ENCODE data around the gene SLC5A5.
A peak's percentile ranks its signal among the peaks of the same experiment; 100 is the strongest.
"Not testable (repeated sequence)": the region's sequence is repeated elsewhere in the genome, so short reads cannot be mapped to it uniquely, and the experiment has no call there.

SLC5A5 gene

DNA sequence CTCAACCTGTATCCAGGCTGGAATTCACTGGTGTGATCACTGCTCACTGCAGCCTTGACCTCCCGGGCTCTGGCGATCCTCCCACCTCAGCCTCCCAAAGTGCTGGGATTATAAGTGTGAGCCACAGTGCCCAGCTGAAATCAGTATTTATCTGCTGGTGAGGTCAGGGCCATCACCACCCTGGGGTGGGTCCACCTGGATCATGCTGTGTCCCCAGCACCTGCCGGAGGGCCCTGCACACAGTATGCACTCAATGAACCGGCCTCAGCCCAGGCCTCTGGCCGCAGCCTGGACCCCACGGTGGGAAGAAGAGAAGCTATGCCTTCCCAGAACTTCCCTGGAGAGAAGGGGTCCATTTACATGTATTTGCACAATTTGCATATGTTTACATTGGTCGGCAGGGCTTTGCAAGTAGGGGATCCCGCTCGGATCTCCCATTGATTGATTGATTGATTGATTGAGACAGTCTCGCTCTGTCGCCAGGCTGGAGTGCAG, 2.6 kb upstream of the SLC5A5 start:
- no peak for DNase-seq

GRCh38 chr19:17871032-17871877, 490 bp upstream of the SLC5A5 start:
- DNase-seq, result no peak

- DNase-seq, result no peak
These were observed 681 bp downstream of the SLC5A5 start for GRCh38 chr19:17872251-17873001.

DNA sequence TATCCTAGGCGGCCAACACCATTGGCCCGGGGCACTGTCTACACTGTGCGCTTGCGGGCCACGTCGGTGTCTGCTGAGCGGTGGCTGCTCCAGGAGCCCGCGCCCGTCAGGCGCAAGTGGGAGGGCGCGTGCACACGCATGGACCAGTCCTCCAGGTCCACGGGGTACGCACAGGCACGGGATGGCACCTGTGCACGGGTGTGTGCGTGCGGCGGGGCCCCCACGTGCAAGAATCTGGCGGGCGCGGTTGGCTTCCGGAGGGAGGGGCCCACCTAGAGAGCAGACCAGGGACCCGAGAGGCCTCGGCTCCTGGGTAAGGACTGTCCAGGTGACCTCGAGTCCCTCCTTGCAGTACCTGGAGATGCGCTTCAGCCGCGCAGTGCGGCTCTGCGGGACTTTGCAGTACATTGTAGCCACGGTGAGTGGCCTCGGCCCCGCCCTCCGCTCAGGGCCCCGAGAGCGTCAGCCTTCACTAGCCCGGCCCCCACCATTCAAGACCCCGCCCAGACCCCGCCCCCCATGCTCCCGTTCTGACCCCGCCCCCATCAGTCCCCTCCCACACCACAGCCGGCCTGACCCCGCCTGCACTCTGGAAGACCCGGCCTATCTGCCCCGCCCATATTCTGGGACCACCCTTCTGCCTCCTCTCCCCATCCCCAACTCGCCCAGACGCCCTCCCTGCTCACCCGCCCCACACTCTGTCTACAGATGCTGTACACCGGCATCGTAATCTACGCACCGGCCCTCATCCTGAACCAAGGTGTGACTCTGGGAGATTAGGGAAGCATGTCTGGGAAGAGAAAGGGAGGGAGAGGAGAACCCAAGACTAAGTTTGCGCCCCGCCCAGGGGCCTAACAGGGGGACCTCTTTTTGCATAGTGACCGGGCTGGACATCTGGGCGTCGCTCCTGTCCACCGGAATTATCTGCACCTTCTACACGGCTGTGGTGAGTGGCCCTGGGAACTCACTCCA, 2.3 kb downstream of the SLC5A5 start:
- no peak for DNase-seq

DNA sequence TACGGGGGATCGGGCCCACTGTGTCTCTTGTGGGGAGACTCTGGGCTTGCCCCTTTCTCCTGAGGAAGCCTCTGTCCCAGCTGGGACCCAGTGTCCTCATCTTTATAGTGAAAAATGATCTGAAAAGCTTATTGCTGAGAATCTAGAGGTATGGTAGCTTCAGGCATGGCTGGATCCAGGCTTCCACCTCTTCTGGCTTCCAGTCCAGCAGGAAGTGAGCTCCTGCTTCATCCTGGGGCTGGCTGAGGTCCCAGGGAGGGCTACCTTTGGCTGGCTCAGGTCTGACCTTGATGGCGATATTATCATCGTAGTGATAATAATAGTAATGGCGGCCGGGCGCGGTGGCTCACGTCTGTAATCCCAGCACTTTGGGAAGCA, 3.0 kb downstream of the SLC5A5 start:
- no peak for DNase-seq

GRCh38 chr19:17877696-17878095, 6.0 kb downstream of the SLC5A5 start:
- DNase-seq, result no peak

DNA sequence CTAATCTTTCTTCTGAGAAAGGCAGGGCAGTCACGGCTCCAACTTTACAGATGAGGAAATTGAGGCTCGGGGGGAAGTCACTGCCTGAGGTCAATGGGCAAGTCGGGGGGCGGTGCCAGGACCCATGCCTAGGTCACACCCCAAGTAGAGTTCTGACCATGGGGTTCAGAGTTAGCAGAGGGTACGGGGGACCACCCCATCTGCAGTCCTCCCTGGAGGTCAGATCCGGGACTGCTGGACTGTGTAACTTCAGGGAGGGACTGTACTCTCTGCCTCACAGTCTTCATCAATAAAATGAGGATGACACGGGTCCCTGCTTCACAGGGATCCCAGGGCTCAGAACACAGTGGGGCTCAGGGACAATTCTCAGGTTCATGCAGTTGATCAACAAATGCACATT, 7.7 kb downstream of the SLC5A5 start:
- DNase-seq, result no peak

- no peak for DNase-seq
These were observed 10.0 kb downstream of the SLC5A5 start for GRCh38 chr19:17881701-17882100.

- no peak for DNase-seq
These were observed 12.1 kb downstream of the SLC5A5 start for GRCh38 chr19:17883627-17884410.

GRCh38 chr19:17886515-17886914, 14.8 kb downstream of the SLC5A5 start:
- no peak for DNase-seq

- DNase-seq, result not testable (repeated sequence)
These were observed 15.5 kb downstream of the SLC5A5 start for GRCh38 chr19:17887221-17887620.

GRCh38 chr19:17888260-17888659, 16.5 kb downstream of the SLC5A5 start:
- no peak for DNase-seq

GRCh38 chr19:17889609-17890214, 18.0 kb downstream of the SLC5A5 start:
- peak in 1 of 56 donors; percentile 20 for DNase-seq

DNA sequence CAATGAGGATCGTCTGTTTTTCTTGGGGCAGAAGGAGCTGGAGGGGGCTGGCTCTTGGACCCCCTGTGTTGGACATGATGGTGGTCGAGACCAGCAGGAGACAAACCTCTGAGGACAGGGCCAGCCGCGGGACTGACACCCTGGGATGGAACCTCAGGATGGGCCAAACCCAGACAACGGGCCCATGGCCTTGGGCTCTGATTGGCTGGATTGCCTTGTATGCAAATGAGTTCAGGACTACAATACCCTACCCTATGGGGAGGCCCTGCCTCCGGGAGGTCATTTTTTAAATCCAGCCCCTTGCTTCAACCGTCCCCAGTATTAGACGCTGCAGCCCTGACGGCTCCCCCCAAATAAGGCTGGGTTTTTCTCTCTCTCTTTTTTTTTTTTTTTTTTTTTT, 22.0 kb downstream of the SLC5A5 start:
- no peak for DNase-seq

GRCh38 chr19:17902701-17903100, 31.0 kb downstream of the SLC5A5 start:
- DNase-seq, result no peak

DNA sequence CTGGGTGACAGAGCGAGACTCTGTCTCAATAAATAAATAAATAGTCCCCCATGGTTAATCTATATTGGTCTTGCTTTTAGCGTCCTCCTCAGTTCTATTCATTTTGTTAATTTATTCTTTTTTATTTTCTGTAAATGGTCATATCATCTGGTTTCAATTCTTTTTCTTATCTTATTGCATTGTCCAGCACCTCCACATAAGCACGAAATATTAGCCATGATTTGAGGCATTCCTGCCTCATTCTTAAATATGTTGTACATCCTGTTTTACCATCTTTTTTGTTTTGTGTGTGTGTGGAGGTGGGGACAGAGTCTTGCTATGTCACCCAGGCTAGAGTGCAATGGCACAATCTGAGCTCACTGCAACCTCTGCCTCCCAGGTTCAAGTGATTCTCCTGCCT, 36.5 kb downstream of the SLC5A5 start:
- DNase-seq, result no peak

- no peak for DNase-seq
These were observed 37.4 kb downstream of the SLC5A5 start for GRCh38 chr19:17909003-17909732.

DNA sequence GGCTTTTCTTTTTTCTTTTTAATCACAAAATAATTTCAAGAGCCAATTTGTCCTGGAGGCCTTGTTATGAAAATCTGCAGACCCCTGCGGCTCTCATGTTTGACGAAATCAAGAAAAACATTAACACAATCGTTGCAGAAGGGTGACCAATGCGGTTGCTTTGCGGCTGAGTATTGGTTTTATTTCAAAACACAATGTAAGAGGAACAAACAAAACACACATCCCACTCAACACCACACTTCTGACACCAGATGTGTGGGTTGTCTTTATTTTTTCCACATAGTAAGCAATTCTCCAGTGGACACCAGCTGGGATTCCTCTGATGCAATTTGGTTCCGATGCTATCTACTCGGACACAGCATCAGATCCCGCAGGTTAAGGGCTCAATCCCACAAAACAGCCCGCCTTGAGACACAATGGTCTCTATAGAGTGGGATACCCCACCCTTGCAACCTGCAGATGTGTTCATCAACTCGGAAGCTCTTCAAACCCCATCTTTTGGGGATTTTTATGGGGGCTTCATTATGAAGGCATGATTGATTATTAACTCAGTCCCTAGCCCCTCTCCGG, 39.1 kb downstream of the SLC5A5 start:
- no peak for DNase-seq
